NT2/D1 (cell line): ENCODE results near the gene ISYNA1.

ENCODE experiments used
- YY1 ChIP-seq: IDR thresholded peaks from 2 replicates; pipeline ENCODE4 v1.6.1; 2011; ENCODE audit not compliant: insufficient read length, insufficient read depth
- ZNF274 ChIP-seq: IDR thresholded peaks from 2 replicates; pipeline ENCODE4 v1.6.1; 2011; ENCODE audit warnings: mild to moderate bottlenecking, low read depth, low read length

- no peak for TF ChIP-seq YY1
- TF ChIP-seq ZNF274: no peak
Measured at GRCh38 chr19:18419699-18420460, 18.1 kb downstream of the ISYNA1 start.
